IMR-90 (cell line): Measurements from ENCODE around the gene CD300LD. TPM values are rescaled to one million over a fixed set of nuclear protein-coding genes. Genes with fewer than 3 reads are reported as not detected.

Source experiments
- ATAC-seq: fragments of 200-7000 bp; cut with Tn5 transposase; 2 replicates; pipeline ENCODE4 v1.9.1; 2020; ENCODE audit warnings: low read depth, mild to moderate bottlenecking, moderate library complexity
- BruUV-seq: library from RNA; stranded (reverse); fragments of 400-500 nt; replicated peaks from 2 replicates; lab custom pipeline; 2021; lab: Mats Ljungman, UMichigan
- CTCF ChIA-PET: fragments of 300-600 bp; formaldehyde crosslinking; extraction: SDS; loops from one replicate; lab custom pipeline; 2021; ENCODE audit warnings: antibody characterized with exemption; lab: Yijun Ruan, JAX
- POLR2A ChIA-PET: fragments of 300-600 bp; sonication (Branson Sonifier 250); formaldehyde crosslinking; loops from one replicate; lab custom pipeline; 2022; ENCODE audit warnings: antibody characterized with exemption; ENCODE audit not compliant: unreplicated experiment; lab: Charles Lee
- DNase-seq: peaks from one replicate; pipeline ENCODE4 v3.0.0; 2013
- H2AFZ ChIP-seq: replicated peaks from 2 replicates; pipeline ENCODE3; 2013; ENCODE audit warnings: low read length, mild to moderate bottlenecking; ENCODE audit not compliant: poor library complexity
- H2AK5ac ChIP-seq: 2 replicates; pipeline ENCODE4 v1.6.1; 2013; ENCODE audit warnings: low read depth, low read length, inconsistent platforms
- H2AK9ac ChIP-seq: replicated peaks from 2 replicates; pipeline ENCODE3; 2013; ENCODE audit warnings: mild to moderate bottlenecking, low read depth, low read length, moderate library complexity; ENCODE audit not compliant: poor library complexity
- H2BK120ac ChIP-seq: 2 replicates; pipeline ENCODE4 v1.6.1; 2013; ENCODE audit warnings: low read depth, low read length, inconsistent platforms
- H2BK15ac ChIP-seq: 3 replicates; pipeline ENCODE4 v1.6.1; 2013; ENCODE audit warnings: low read depth, low read length, inconsistent platforms
- H2BK20ac ChIP-seq: 2 replicates; pipeline ENCODE4 v1.6.1; 2013; ENCODE audit warnings: low read depth, mild to moderate bottlenecking, inconsistent platforms, low read length, moderate library complexity
- H2BK5ac ChIP-seq: 2 replicates; pipeline ENCODE4 v1.6.1; 2013; ENCODE audit warnings: mild to moderate bottlenecking, low read depth, low read length, inconsistent platforms; ENCODE audit not compliant: poor library complexity, severe bottlenecking
- H3K14ac ChIP-seq: replicated peaks from 2 replicates; pipeline ENCODE4 v1.6.1; 2013; ENCODE audit warnings: low read depth, low read length, inconsistent platforms
- H3K18ac ChIP-seq: 2 replicates; pipeline ENCODE4 v1.6.1; 2013; ENCODE audit warnings: low read depth, low read length, control low read depth
- H3K23ac ChIP-seq: 2 replicates; pipeline ENCODE4 v1.6.1; 2013; ENCODE audit warnings: low read depth, low read length, inconsistent platforms
- H3K27ac ChIP-seq: 2 replicates; pipeline ENCODE4 v1.5.1; 2013; ENCODE audit warnings: mild to moderate bottlenecking, control low read depth, low read length; ENCODE audit not compliant: insufficient read depth
- H3K27me3 ChIP-seq: 2 replicates; pipeline ENCODE4 v1.6.1; 2013; ENCODE audit warnings: low read length; ENCODE audit not compliant: control insufficient read depth, insufficient read depth
- H3K36me3 ChIP-seq: 2 replicates; pipeline ENCODE4 v1.6.1; 2013; ENCODE audit warnings: low read length, mixed read lengths; ENCODE audit not compliant: control insufficient read depth, insufficient read depth
- H3K4ac ChIP-seq: 2 replicates; pipeline ENCODE4 v1.6.1; 2013; ENCODE audit warnings: low read depth, low read length, inconsistent platforms
- H3K4me1 ChIP-seq: 2 replicates; pipeline ENCODE4 v1.6.1; 2013; ENCODE audit warnings: low read length, mixed read lengths; ENCODE audit not compliant: control insufficient read depth, insufficient read depth
- H3K4me2 ChIP-seq: 2 replicates; pipeline ENCODE4 v1.6.1; 2013; ENCODE audit warnings: low read depth, mild to moderate bottlenecking, control low read depth, low read length, moderate library complexity
- H3K4me3 ChIP-seq: 2 replicates; pipeline ENCODE4 v1.5.1; 2013; ENCODE audit warnings: low read depth, mild to moderate bottlenecking, control low read depth, low read length, moderate library complexity; ENCODE audit not compliant: insufficient read depth
- H3K56ac ChIP-seq: 2 replicates; pipeline ENCODE4 v1.6.1; 2013; ENCODE audit warnings: low read length, inconsistent platforms; ENCODE audit not compliant: insufficient read depth; ENCODE audit errors: extremely low read depth
- H3K79me1 ChIP-seq, 2 experiments: 2 replicates each; pipeline ENCODE4 v1.6.1; 2013; ENCODE audit warnings: low read length in 2 of 2, inconsistent platforms in 1 of 2, low read depth in 1 of 2
- H3K9ac ChIP-seq: 2 replicates; pipeline ENCODE4 v1.6.1; 2013; ENCODE audit warnings: low read depth, low read length, control low read depth
- H3K9me1 ChIP-seq: 2 replicates; pipeline ENCODE4 v1.6.1; 2013; ENCODE audit warnings: low read length, inconsistent platforms; ENCODE audit not compliant: insufficient read depth
- H3K9me3 ChIP-seq: 2 replicates; pipeline ENCODE4 v1.6.1; 2013; ENCODE audit warnings: low read length; ENCODE audit not compliant: control insufficient read depth, insufficient read depth
- H4K20me1 ChIP-seq: 2 replicates; pipeline ENCODE4 v1.6.1; 2013; ENCODE audit warnings: low read length, inconsistent platforms; ENCODE audit not compliant: insufficient read depth
- H4K5ac ChIP-seq: 2 replicates; pipeline ENCODE4 v1.6.1; 2013; ENCODE audit warnings: mild to moderate bottlenecking, low read depth, low read length, control low read depth
- H4K8ac ChIP-seq, 2 experiments: 2 replicates each; pipeline ENCODE4 v1.6.1; 2013; ENCODE audit warnings: low read depth in 2 of 2, low read length in 2 of 2, control low read depth in 1 of 2, inconsistent platforms in 1 of 2
- H4K91ac ChIP-seq: 2 replicates; pipeline ENCODE4 v1.6.1; 2013; ENCODE audit warnings: low read depth, low read length, inconsistent platforms; ENCODE audit not compliant: insufficient read depth
- BHLHE40 ChIP-seq: fragments of 150-350 bp; IDR thresholded peaks from 2 replicates; pipeline ENCODE4 v1.6.1; 2016; ENCODE audit warnings: mild to moderate bottlenecking, low read depth, low read length
- CHD1 ChIP-seq: IDR thresholded peaks from 2 replicates; pipeline ENCODE4 v1.6.1; 2012; ENCODE audit warnings: low read depth, low read length, improper control_type of control experiment
- ELK1 ChIP-seq: fragments of 150-350 bp; IDR thresholded peaks from 2 replicates; pipeline ENCODE4 v1.6.1; 2016; ENCODE audit warnings: low read depth, mild to moderate bottlenecking, low read length, moderate library complexity, borderline replicate concordance
- MXI1 ChIP-seq: IDR thresholded peaks from 2 replicates; pipeline ENCODE4 v1.6.1; 2012; ENCODE audit warnings: low read depth, mild to moderate bottlenecking, low read length, moderate library complexity, borderline replicate concordance
- RCOR1 ChIP-seq: IDR thresholded peaks from 2 replicates; pipeline ENCODE4 v1.6.1; 2012; ENCODE audit warnings: mild to moderate bottlenecking, low read length, improper control_type of control experiment; ENCODE audit not compliant: insufficient replicate concordance
- WGBS, 2 experiments: methylation state at CpG; one replicate each; pipeline versions ENCODE4 v1.1.5 to v1.1.7; 2013; ENCODE audit warnings: missing lambda C conversion rate in 2 of 2; ENCODE audit not compliant: insufficient read length in 1 of 2; ENCODE audit errors: extremely low coverage in 2 of 2; 5-methylcytosine and 5-hydroxymethylcytosine counted together
- dilution Hi-C: fragments of 300-500 bp; cut with HindIII; formaldehyde crosslinking; loops from one replicate; pipeline ENCODE4 v1.14.3; 2018; ENCODE audit warnings: low sequenced_read_pairs; ENCODE audit not compliant: unreplicated experiment
- in situ Hi-C: fragments of 300-500 bp; cut with MboI; formaldehyde crosslinking; loops from 3 replicates; pipeline ENCODE4 v1.14.3; 2019; ENCODE audit warnings: low sequenced_read_pairs, inconsistent platforms, mixed read lengths
- intact Hi-C: fragments of 100-400 bp; cut with micrococcal nuclease; formaldehyde crosslinking; loops from 2 replicates; pipeline ENCODE4 v1.10.0; 2022
- polyA plus RNA-seq, 3 experiments: library from polyadenylated mRNA; depleted of rRNA; stranded (reverse); fragments of >200 nt; gene quantifications; 2 replicates each; pipeline ENCODE4 v1.2.3, GENCODE V29; 2012; ENCODE audit warnings: low replicate concordance in 1 of 3
- total RNA-seq: library from RNA; depleted of rRNA; stranded (reverse); fragments of >200 nt; gene quantifications from 2 replicates; pipeline ENCODE4 v1.2.3, GENCODE V29; 2012

Gene CD300LD
- total and polyA plus RNA-seq, 2 of the 4 experiments (the other 2 are of a cell fraction), result not detected

- H4K20me1 ChIP-seq, result no peaks in the 10 kb centered on the region
- H2AFZ ChIP-seq, result no peak overlapping the region
- TF ChIP-seq CHD1, result no peak
- TF ChIP-seq RCOR1, result no peak
- TF ChIP-seq BHLHE40, result no peak
- no peak for TF ChIP-seq ELK1
- no peak for TF ChIP-seq MXI1
- no TSS peak for BruUV-seq
- H2BK15ac ChIP-seq, result no peak overlapping the region
- no peak overlapping the region for H3K9ac ChIP-seq
- no peak overlapping the region for H2AK9ac ChIP-seq
- H3K36me3 ChIP-seq, result no peaks in the 10 kb centered on the region
- no peak overlapping the region for H3K56ac ChIP-seq
- H3K9me1 ChIP-seq, result no peaks in the 10 kb centered on the region
- DNase-seq, result no peak
- POLR2A ChIA-PET, result no interaction called here
- intact Hi-C loops (no loop called here), dilution Hi-C loops (no loop called here), in situ Hi-C loops (no loop called here)
- H3K4me1 ChIP-seq, result no peaks in the 10 kb centered on the region
- no peak overlapping the region for H4K8ac ChIP-seq
- no peak overlapping the region for H3K4me3 ChIP-seq
- H4K5ac ChIP-seq, result no peak overlapping the region
- CTCF ChIA-PET, result no interaction called here
- no peak overlapping the region for H2BK120ac ChIP-seq
- no peaks in the 10 kb centered on the region; the same call in 1 of the 2 replicates for H3K9me3 ChIP-seq
- H3K27ac ChIP-seq, result no peak overlapping the region
- no peak overlapping the region for H3K23ac ChIP-seq
- H3K27me3 ChIP-seq, result no peaks in the 10 kb centered on the region
- H3K14ac ChIP-seq, result no peak overlapping the region
- 19% methylated on average over 6 of the region's 13 CpGs; no CpG with 5 or more reads in 1 of the 2 experiments for WGBS, 2 experiments
- no peak overlapping the region for H2BK5ac ChIP-seq
- ATAC-seq, result no peak
- no peak overlapping the region for H4K91ac ChIP-seq
- H2AK5ac ChIP-seq, result no peak overlapping the region
- H3K18ac ChIP-seq, result no peak overlapping the region
- no peak overlapping the region for H3K4me2 ChIP-seq
- H3K79me1 ChIP-seq, result no peaks in the 10 kb centered on the region
- no peak overlapping the region for H3K4ac ChIP-seq
- no peak overlapping the region for H2BK20ac ChIP-seq
Observed at GRCh38 chr17:74635418-74635817, 43.3 kb upstream of the CD300LD start.
